Large intestine (tissue), 3 donors: ENCODE measurements around the gene SHE. TPM values are rescaled to one million over a fixed set of nuclear protein-coding genes. Genes with fewer than 3 reads are reported as not detected.

Source experiments
- DNase-seq, 2 donors: peaks; one replicate each; pipeline versions ENCODE4 v3.0.0 to v3.0.0-alpha.2; 2013
- H3K27ac ChIP-seq: one replicate; pipeline ENCODE4 v1.5.1; 2013; ENCODE audit warnings: low read length
- H3K27me3 ChIP-seq: 2 replicates; pipeline ENCODE4 v1.6.1; 2013; ENCODE audit warnings: low read length; ENCODE audit not compliant: control insufficient read depth, insufficient read depth
- H3K36me3 ChIP-seq: 2 replicates; pipeline ENCODE4 v1.6.1; 2013; ENCODE audit warnings: low read length; ENCODE audit not compliant: control insufficient read depth, insufficient read depth
- H3K4me1 ChIP-seq: one replicate; pipeline ENCODE4 v1.6.1; 2013; ENCODE audit warnings: low read length; ENCODE audit not compliant: control insufficient read depth, insufficient read depth
- H3K4me3 ChIP-seq: one replicate; pipeline ENCODE4 v1.5.1; 2013; ENCODE audit warnings: low read length
- H3K9me3 ChIP-seq: one replicate; pipeline ENCODE4 v1.6.1; 2013; ENCODE audit warnings: mild to moderate bottlenecking, low read depth, low read length, moderate library complexity; ENCODE audit not compliant: control insufficient read depth
- WGBS: methylation state at CpG from one replicate; pipeline ENCODE4 v1.1.5; 2013; ENCODE audit warnings: low lambda C conversion rate; ENCODE audit not compliant: insufficient coverage; 5-methylcytosine and 5-hydroxymethylcytosine counted together
- polyA plus RNA-seq: library from polyadenylated mRNA; unstranded; fragments of 120-200 nt; gene quantifications from one replicate; pipeline ENCODE4 v1.2.1, GENCODE V29; 2013

The SHE gene
- polyA plus RNA-seq, 1 donor = 6.1 TPM

GRCh38 chr1:154481053-154481452 lies 21.2 kb downstream of the SHE start:
- Histone ChIP-seq H3K36me3 (no peaks in the 10 kb centered on the region), H3K27ac (no peak overlapping the region), H3K27me3 (no peaks in the 10 kb centered on the region), H3K4me3 (no peak overlapping the region), H3K4me1 (no peaks in the 10 kb centered on the region), H3K9me3 (no peaks in the 10 kb centered on the region)
- no CpG with 5 or more reads among the region's 1 CpG for WGBS
- no peak for DNase-seq

- no CpG with 5 or more reads among the region's 9 CpGs for WGBS
- Histone ChIP-seq H3K4me3 (no peak overlapping the region), H3K9me3 (no peaks in the 10 kb centered on the region), H3K27ac (no peak overlapping the region), H3K4me1 (no peaks in the 10 kb centered on the region), H3K36me3 (no peaks in the 10 kb centered on the region), H3K27me3 (no peaks in the 10 kb centered on the region)
- peak; percentile 66 to 70 for DNase-seq
Measured at GRCh38 chr1:154479764-154480421, 22.3 kb downstream of the SHE start.

- no peak overlapping the region for H3K4me3 ChIP-seq
- WGBS = no CpG with 5 or more reads among the region's 5 CpGs
- no peak overlapping the region for H3K27ac ChIP-seq
- H3K9me3 ChIP-seq = no peaks in the 10 kb centered on the region
- H3K36me3 ChIP-seq = no peaks in the 10 kb centered on the region
- H3K4me1 ChIP-seq = no peaks in the 10 kb centered on the region
- DNase-seq = peak in 1 of 2 donors; percentile 25
- H3K27me3 ChIP-seq = no peaks in the 10 kb centered on the region
Measured at GRCh38 chr1:154478639-154479038, 23.6 kb downstream of the SHE start.

GRCh38 chr1:154478013-154478412 lies 24.2 kb downstream of the SHE start:
- Histone ChIP-seq H3K9me3 (no peaks in the 10 kb centered on the region), H3K36me3 (no peaks in the 10 kb centered on the region), H3K27ac (no peak overlapping the region), H3K27me3 (no peaks in the 10 kb centered on the region), H3K4me3 (no peak overlapping the region), H3K4me1 (no peaks in the 10 kb centered on the region)
- peak in 1 of 2 donors; percentile 71 for DNase-seq
- no CpG with 5 or more reads among the region's 8 CpGs for WGBS

GRCh38 chr1:154476791-154477190 lies 25.4 kb downstream of the SHE start:
- WGBS = no CpG with 5 or more reads among the region's 1 CpG
- no peak for DNase-seq
- no peaks in the 10 kb centered on the region for H3K27me3 ChIP-seq

GRCh38 chr1:154474802-154475201 lies 27.4 kb downstream of the SHE start:
- WGBS = no CpG with 5 or more reads among the region's 3 CpGs
- H3K9me3 ChIP-seq = no peaks in the 10 kb centered on the region
- H3K27me3 ChIP-seq = no peaks in the 10 kb centered on the region
- DNase-seq = no peak
- no peaks in the 10 kb centered on the region for H3K36me3 ChIP-seq
- H3K4me1 ChIP-seq = no peaks in the 10 kb centered on the region
- no peak overlapping the region for H3K4me3 ChIP-seq
- H3K27ac ChIP-seq = no peak overlapping the region

More at GRCh38 chr1:154476791-154477190, 25.4 kb downstream of the SHE start:
- Histone ChIP-seq H3K4me1 (no peaks in the 10 kb centered on the region), H3K27ac (no peak overlapping the region), H3K4me3 (no peak overlapping the region), H3K9me3 (no peaks in the 10 kb centered on the region), H3K36me3 (no peaks in the 10 kb centered on the region)

GRCh38 chr1:154471304-154471703 lies 30.9 kb downstream of the SHE start:
- no peak overlapping the region for H3K27ac ChIP-seq
- no peaks in the 10 kb centered on the region for H3K27me3 ChIP-seq
- H3K4me1 ChIP-seq = no peaks in the 10 kb centered on the region
- WGBS = no CpG with 5 or more reads among the region's 2 CpGs
- H3K36me3 ChIP-seq = no peaks in the 10 kb centered on the region
- DNase-seq = peak in 1 of 2 donors; percentile 46
- H3K9me3 ChIP-seq = no peaks in the 10 kb centered on the region
- H3K4me3 ChIP-seq = no peak overlapping the region

GRCh38 chr1:154469844-154470560 lies 32.2 kb downstream of the SHE start:
- Histone ChIP-seq H3K36me3 (no peaks in the 10 kb centered on the region), H3K27me3 (no peaks in the 10 kb centered on the region), H3K4me1 (no peaks in the 10 kb centered on the region), H3K9me3 (no peaks in the 10 kb centered on the region), H3K27ac (no peak overlapping the region), H3K4me3 (no peak overlapping the region)
- no peak for DNase-seq
- no CpG with 5 or more reads among the region's 10 CpGs for WGBS

GRCh38 chr1:154468535-154469250 lies 33.5 kb downstream of the SHE start:
- WGBS = no CpG with 5 or more reads among the region's 12 CpGs
- H3K4me3 ChIP-seq = no peak overlapping the region
- no peak for DNase-seq

GRCh38 chr1:154467434-154468102 lies 34.6 kb downstream of the SHE start:
- no peak overlapping the region for H3K4me3 ChIP-seq
- WGBS = 92% methylated on average over 3 of the region's 11 CpGs
- H3K4me1 ChIP-seq = no peaks in the 10 kb centered on the region
- no peaks in the 10 kb centered on the region for H3K27me3 ChIP-seq
- no peaks in the 10 kb centered on the region for H3K36me3 ChIP-seq
- H3K27ac ChIP-seq = no peak overlapping the region
- H3K9me3 ChIP-seq = no peaks in the 10 kb centered on the region
- DNase-seq = no peak

More at GRCh38 chr1:154468535-154469250, 33.5 kb downstream of the SHE start:
- Histone ChIP-seq H3K4me1 (no peaks in the 10 kb centered on the region), H3K36me3 (no peaks in the 10 kb centered on the region), H3K9me3 (no peaks in the 10 kb centered on the region), H3K27me3 (no peaks in the 10 kb centered on the region), H3K27ac (no peak overlapping the region)
